GM12878 (cell line): Measurements from ENCODE around the gene CTNNBL1. TPM values are rescaled to one million over a fixed set of nuclear protein-coding genes. Genes with fewer than 3 reads are reported as not detected.

Experiments used
- ATAC-seq: fragments of 200-7000 bp; cut with Tn5 transposase; 3 replicates; pipeline ENCODE4 v1.9.1; 2020; ENCODE audit warnings: mild to moderate bottlenecking, moderate library complexity
- BruUV-seq: library from RNA; stranded (reverse); fragments of 400-500 nt; replicated peaks from 2 replicates; lab custom pipeline; 2021; lab: Mats Ljungman, UMichigan
- CTCF ChIA-PET: fragments of 300-600 bp; sonication (Branson Sonifier 250); formaldehyde crosslinking; extraction: SDS; loops from one replicate; lab custom pipeline; 2021; ENCODE audit warnings: inconsistent platforms; lab: Yijun Ruan, JAX
- POLR2A ChIA-PET: fragments of 350-600 bp; formaldehyde crosslinking; extraction: SDS; loops from one replicate; lab custom pipeline; 2021; ENCODE audit warnings: inconsistent platforms; lab: Charles Lee
- RAD21 ChIA-PET: fragments of 300-600 bp; sonication (Branson Sonifier 250); formaldehyde crosslinking; loops from one replicate; lab custom pipeline; 2023; ENCODE audit warnings: antibody characterized with exemption; ENCODE audit not compliant: unreplicated experiment; lab: Charles Lee
- SMC1A ChIA-PET: fragments of 300-600 bp; sonication (Branson Sonifier 250); formaldehyde crosslinking; loops from one replicate; lab custom pipeline; 2023; ENCODE audit not compliant: unreplicated experiment, uncharacterized antibody; lab: Charles Lee
- DNase-seq: peaks from one replicate; pipeline ENCODE4 v3.0.0-alpha.2; 2011; ENCODE audit warnings: low read depth, low spot score
- FAIRE-seq: peaks from 3 replicates; lab custom pipeline; 2011; peaks lifted over from hg19 to GRCh38; lab: Jason Lieb, UNC
- H2AFZ ChIP-seq: 2 replicates; pipeline ENCODE4 v1.6.0; 2011; ENCODE audit warnings: low read depth, low read length, control low read depth; ENCODE audit not compliant: control insufficient read depth
- H3K27ac ChIP-seq: 2 replicates; pipeline ENCODE4 v1.5.1; 2011; ENCODE audit warnings: control low read depth; ENCODE audit not compliant: control insufficient read depth, insufficient read depth
- H3K27me3 ChIP-seq, 2 experiments: replicated peaks in 1 of 2; 2 replicates each; pipeline versions ENCODE4 v1.6.0 to v1.6.1; 2011; ENCODE audit warnings: low read length in 1 of 2; ENCODE audit not compliant: control insufficient read depth in 2 of 2, insufficient read depth in 2 of 2
- H3K36me3 ChIP-seq, 2 experiments: 2 replicates each; pipeline ENCODE4 v1.5.1; 2011; ENCODE audit warnings: low read length in 1 of 2; ENCODE audit not compliant: control insufficient read depth in 2 of 2, insufficient read depth in 2 of 2
- H3K4me1 ChIP-seq: 2 replicates; pipeline ENCODE4 v1.6.1; 2011; ENCODE audit warnings: mild to moderate bottlenecking, low read length, moderate library complexity, mixed read lengths; ENCODE audit not compliant: control insufficient read depth, insufficient read depth
- H3K4me2 ChIP-seq: 2 replicates; pipeline ENCODE4 v1.6.0; 2011; ENCODE audit warnings: control low read depth; ENCODE audit not compliant: control insufficient read depth, insufficient read depth
- H3K4me3 ChIP-seq: fragments of 200-600 bp; sonication (generic); 2 replicates; pipeline ENCODE4 v1.5.1; 2016
- H3K79me2 ChIP-seq: 2 replicates; pipeline ENCODE4 v1.6.0; 2011; ENCODE audit warnings: low read length; ENCODE audit not compliant: control insufficient read depth, insufficient read depth
- H3K9ac ChIP-seq: 2 replicates; pipeline ENCODE4 v1.8.0; 2011; ENCODE audit warnings: low read length, control low read depth, mixed read lengths; ENCODE audit not compliant: control insufficient read depth, insufficient read depth
- H3K9me3 ChIP-seq: replicated peaks from 3 replicates; pipeline ENCODE4 v1.5.1; 2011; ENCODE audit warnings: mild to moderate bottlenecking, low read length; ENCODE audit not compliant: control insufficient read depth, insufficient read depth
- H4K20me1 ChIP-seq: 2 replicates; pipeline ENCODE4 v1.6.0; 2011; ENCODE audit not compliant: control insufficient read depth, insufficient read depth
- E2F8 ChIP-seq: fragments of 450-650 bp; IDR thresholded peaks from 2 replicates; pipeline ENCODE4 v1.6.1; 2018; ENCODE audit warnings: mild to moderate bottlenecking, low read depth, moderate library complexity; ENCODE audit not compliant: partially characterized antibody
- E4F1 ChIP-seq: fragments of 450-650 bp; IDR thresholded peaks from 2 replicates; pipeline ENCODE4 v1.6.1; 2018; ENCODE audit warnings: borderline replicate concordance, mild to moderate bottlenecking; ENCODE audit not compliant: partially characterized antibody
- HDGF ChIP-seq: fragments of 450-650 bp; IDR thresholded peaks from 2 replicates; pipeline ENCODE4 v1.6.1; 2016; ENCODE audit warnings: antibody characterized with exemption
- IRF5 ChIP-seq: fragments of 450-650 bp; IDR thresholded peaks from 2 replicates; pipeline ENCODE4 v1.6.1; 2017; ENCODE audit warnings: borderline replicate concordance
- MTA3 ChIP-seq: IDR thresholded peaks from 2 replicates; pipeline ENCODE4 v1.6.1; 2012; ENCODE audit warnings: low read length, inconsistent platforms, borderline replicate concordance
- REST ChIP-seq: IDR thresholded peaks from 2 replicates; pipeline ENCODE4 v1.6.1; 2012; ENCODE audit warnings: mild to moderate bottlenecking, low read depth, low read length
- RFX5 ChIP-seq: IDR thresholded peaks from 2 replicates; pipeline ENCODE4 v1.6.1; 2011; ENCODE audit warnings: low read depth, low read length, improper control_type of control experiment
- SMAD5 ChIP-seq: IDR thresholded peaks from 2 replicates; pipeline ENCODE4 v1.6.1; 2016; ENCODE audit warnings: antibody characterized with exemption, low read depth
- YBX1 ChIP-seq: fragments of 450-650 bp; IDR thresholded peaks from 2 replicates; pipeline ENCODE4 v1.6.1; 2016; ENCODE audit warnings: antibody characterized with exemption
- WGBS: methylation state at CpG from one replicate; pipeline ENCODE4 v1.1.6; 2016; ENCODE audit warnings: low lambda C conversion rate; ENCODE audit not compliant: insufficient replicate concordance, insufficient coverage; ENCODE audit errors: missing lambda C conversion rate; 5-methylcytosine and 5-hydroxymethylcytosine counted together
- in situ Hi-C: fragments of 300-500 bp; cut with MboI; formaldehyde crosslinking; loops from 9 replicates; pipeline ENCODE4 v1.14.3; 2018; ENCODE audit warnings: mixed read lengths
- intact Hi-C: fragments of 100-400 bp; cut with micrococcal nuclease; formaldehyde crosslinking; loops from one replicate; pipeline ENCODE4 v1.14.2; 2022; ENCODE audit not compliant: unreplicated experiment
- polyA plus RNA-seq, 11 experiments: library from polyadenylated mRNA; depleted of rRNA in 4 of 11; unstranded in 6 of 11; stranded (reverse) in 5 of 11; fragments of >200 nt; fragmentation: Nextera tagmentation in 4 of 11; fragmentation: Illumina TruSeq in 1 of 11; extraction: Ambion mirVana in 4 of 11; extraction: Trizol in 1 of 11; gene quantifications; 1 replicate in 1 of 11; 2 replicates in 10 of 11; pipeline versions ENCODE4 v1.2.1 to v1.2.3, GENCODE V29; 2011 to 2016; ENCODE audit warnings: inconsistent platforms in 2 of 11, missing spikeins in 2 of 11, low read depth in 1 of 11
- total RNA-seq, 4 experiments: library from RNA; depleted of rRNA in 3 of 4; stranded (reverse); fragments of >200 nt in 3 of 4; fragmentation: Illumina TruSeq in 1 of 4; extraction: Trizol in 1 of 4; gene quantifications; 2 replicates each; pipeline versions ENCODE4 v1.2.1 to v1.2.3, GENCODE V29; 2013 to 2021

CTNNBL1 gene
- total and polyA plus RNA-seq, 10 of the 15 experiments (the other 5 are each of a cell fraction or from before 2014, with no cell fraction given) = 43.1 to 102 (median 67.8) TPM

GRCh38 chr20:37649676-37650370 lies 44.0 kb upstream of the CTNNBL1 start:
- Histone ChIP-seq H3K27me3 (peaks cover 2 to 14% of the 10 kb centered on the region in 2 experiments; a peak in 2 of 4 replicates), H3K4me3 (no peak overlapping the region), H3K4me1 (no peaks in the 10 kb centered on the region), H2AFZ (no peak overlapping the region), H3K79me2 (no peaks in the 10 kb centered on the region), H4K20me1 (no peaks in the 10 kb centered on the region), H3K27ac (no peak overlapping the region), H3K9ac (no peak overlapping the region), H3K9me3 (no peaks in the 10 kb centered on the region), H3K36me3 (no peaks in the 10 kb centered on the region), H3K4me2 (no peak overlapping the region)
- no TSS peak for BruUV-seq
- DNase-seq = no peak
- no peak for ATAC-seq
- in situ Hi-C loops = no loop called here
- ChIA-PET POLR2A (no interaction called here), CTCF (no interaction called here), RAD21 (no interaction called here), SMC1A (no interaction called here)
- WGBS = 31% methylated on average over 9 of the region's 9 CpGs
- intact Hi-C loops = loop anchor here (5.0 to 10.0 kb wide), 2 partner anchors 255 to 342 kb away; partner anchors contain the start of gene VSTM2L
- no peak for FAIRE-seq
- TF ChIP-seq RFX5 = no peak
- TF ChIP-seq HDGF = no peak
- no peak for TF ChIP-seq YBX1
- TF ChIP-seq E2F8 = no peak
- no peak for TF ChIP-seq SMAD5
- TF ChIP-seq IRF5 = no peak
- no peak for TF ChIP-seq E4F1
- TF ChIP-seq MTA3 = no peak
- TF ChIP-seq REST = no peak
